ENCODE data around the gene SLC4A8.

DNA sequence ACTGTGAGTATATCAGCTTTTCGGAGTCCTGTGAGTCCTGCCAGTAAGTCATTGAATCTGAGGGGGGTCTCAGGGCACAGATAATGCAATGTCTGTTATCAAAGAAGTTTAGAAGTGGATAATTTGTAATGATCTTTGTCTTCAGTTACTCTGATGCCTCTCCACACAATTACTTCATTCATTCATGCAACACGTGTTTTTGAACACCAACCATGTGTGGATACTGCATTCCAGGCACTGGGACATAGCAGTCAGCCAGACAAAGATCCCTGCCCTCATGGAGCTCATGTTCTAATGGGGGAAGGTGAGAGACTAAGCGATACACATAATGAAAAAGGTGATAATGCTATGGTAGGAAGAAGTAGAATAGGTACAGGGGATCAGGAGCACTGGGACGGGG lies 105.6 kb downstream of the SLC4A8 start:
- TF ChIP-seq, protein P1, sequence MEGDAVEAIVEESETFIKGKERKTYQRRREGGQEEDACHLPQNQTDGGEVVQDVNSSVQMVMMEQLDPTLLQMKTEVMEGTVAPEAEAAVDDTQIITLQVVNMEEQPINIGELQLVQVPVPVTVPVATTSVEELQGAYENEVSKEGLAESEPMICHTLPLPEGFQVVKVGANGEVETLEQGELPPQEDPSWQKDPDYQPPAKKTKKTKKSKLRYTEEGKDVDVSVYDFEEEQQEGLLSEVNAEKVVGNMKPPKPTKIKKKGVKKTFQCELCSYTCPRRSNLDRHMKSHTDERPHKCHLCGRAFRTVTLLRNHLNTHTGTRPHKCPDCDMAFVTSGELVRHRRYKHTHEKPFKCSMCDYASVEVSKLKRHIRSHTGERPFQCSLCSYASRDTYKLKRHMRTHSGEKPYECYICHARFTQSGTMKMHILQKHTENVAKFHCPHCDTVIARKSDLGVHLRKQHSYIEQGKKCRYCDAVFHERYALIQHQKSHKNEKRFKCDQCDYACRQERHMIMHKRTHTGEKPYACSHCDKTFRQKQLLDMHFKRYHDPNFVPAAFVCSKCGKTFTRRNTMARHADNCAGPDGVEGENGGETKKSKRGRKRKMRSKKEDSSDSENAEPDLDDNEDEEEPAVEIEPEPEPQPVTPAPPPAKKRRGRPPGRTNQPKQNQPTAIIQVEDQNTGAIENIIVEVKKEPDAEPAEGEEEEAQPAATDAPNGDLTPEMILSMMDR (conservative IDR thresholded peaks at IDR 0.05; ENCODE audit: low read length): no peak
- TF ChIP-seq EZH2phosphoT487 (IDR thresholded peaks at IDR 0.05; ENCODE audit: borderline replicate concordance, low read depth, low read length): no peak
